IPS DF 6.9 (cell line): ENCODE data around the gene ARL17B.
"Not testable (repeated sequence)": the region's sequence is repeated elsewhere in the genome, so short reads cannot be mapped to it uniquely, and the experiment has no call there.

Experiments used
- DNase-seq: peaks from one replicate; pipeline ENCODE4 v3.0.0-alpha.2; 2013; ENCODE audit warnings: low read depth, low spot score
- H3K27ac ChIP-seq: one replicate; pipeline ENCODE4 v1.5.1; 2013; ENCODE audit warnings: low read length, control low read depth
- H3K27me3 ChIP-seq: 2 replicates; pipeline ENCODE4 v1.6.1; 2013; ENCODE audit warnings: mild to moderate bottlenecking, low read length; ENCODE audit not compliant: control insufficient read depth, insufficient read depth
- H3K36me3 ChIP-seq: 2 replicates; pipeline ENCODE4 v1.6.1; 2013; ENCODE audit warnings: low read length; ENCODE audit not compliant: control insufficient read depth, insufficient read depth
- H3K4me1 ChIP-seq: 2 replicates; pipeline ENCODE4 v1.6.1; 2013; ENCODE audit warnings: low read length; ENCODE audit not compliant: control insufficient read depth, insufficient read depth
- H3K4me3 ChIP-seq: 2 replicates; pipeline ENCODE4 v1.5.1; 2013; ENCODE audit warnings: mild to moderate bottlenecking, low read length
- H3K9me3 ChIP-seq: 2 replicates; pipeline ENCODE4 v1.6.1; 2013; ENCODE audit warnings: low read length, inconsistent platforms; ENCODE audit not compliant: control insufficient read depth, insufficient read depth
- WGBS: extraction: QIAGEN DNeasy Blood & Tissue Kit; methylation state at CpG from one replicate; pipeline ENCODE4 v1.1.7; 2013; ENCODE audit warnings: mixed read lengths, missing lambda C conversion rate; ENCODE audit not compliant: insufficient read length, insufficient coverage; 5-methylcytosine and 5-hydroxymethylcytosine counted together

Gene ARL17B

GRCh38 chr17:46290906-46291546 is 70.5 kb downstream of the ARL17B start:
- H3K27me3 ChIP-seq, DNase-seq, H3K4me3 ChIP-seq, H3K27ac ChIP-seq, H3K4me1 ChIP-seq, H3K9me3 ChIP-seq, H3K36me3 ChIP-seq: not testable (repeated sequence)
- WGBS, result no CpG with 5 or more reads among the region's 4 CpGs

- H3K4me1 ChIP-seq, H3K27me3 ChIP-seq, DNase-seq, H3K36me3 ChIP-seq, H3K4me3 ChIP-seq, H3K27ac ChIP-seq, H3K9me3 ChIP-seq: not testable (repeated sequence)
- WGBS, result no CpG with 5 or more reads among the region's 7 CpGs
These were observed 74.0 kb downstream of the ARL17B start for GRCh38 chr17:46287587-46287986.

GRCh38 chr17:46286764-46287221 is 74.8 kb downstream of the ARL17B start:
- no CpG with 5 or more reads among the region's 3 CpGs for WGBS
- H3K36me3 ChIP-seq, H3K27me3 ChIP-seq, H3K27ac ChIP-seq, H3K9me3 ChIP-seq, H3K4me3 ChIP-seq, H3K4me1 ChIP-seq: not testable (repeated sequence)
- peak; percentile 58 for DNase-seq

- not testable (repeated sequence) for H3K4me1 ChIP-seq, H3K27ac ChIP-seq, DNase-seq, H3K36me3 ChIP-seq, H3K4me3 ChIP-seq, H3K9me3 ChIP-seq, H3K27me3 ChIP-seq
- WGBS, result no CpG with 5 or more reads among the region's 2 CpGs
These were observed 76.1 kb downstream of the ARL17B start for GRCh38 chr17:46285500-46285899.

DNA sequence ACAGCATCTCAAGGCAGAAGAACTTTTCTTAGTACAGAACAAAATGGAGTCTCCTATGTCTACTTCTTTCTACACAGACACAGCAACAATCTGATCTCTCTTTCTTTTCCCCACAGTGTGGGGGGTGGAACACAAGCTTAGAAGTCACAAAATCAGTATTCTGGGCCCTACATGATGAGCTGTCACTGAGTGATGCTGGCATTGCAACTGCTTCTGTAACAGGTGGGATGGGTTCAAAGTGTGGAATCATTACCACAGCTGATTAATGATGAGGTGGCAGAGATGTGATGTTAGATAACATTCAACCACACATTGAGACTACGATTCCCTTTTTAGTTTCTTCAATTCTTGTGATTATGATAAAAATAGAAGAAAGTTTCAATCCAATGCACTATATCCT is 77.1 kb downstream of the ARL17B start:
- not testable (repeated sequence) for H3K4me1 ChIP-seq, H3K27ac ChIP-seq, H3K27me3 ChIP-seq, H3K36me3 ChIP-seq, DNase-seq, H3K9me3 ChIP-seq, H3K4me3 ChIP-seq
- WGBS, result no CpG with 5 or more reads among the region's 1 CpG

GRCh38 chr17:46282635-46283034 is 78.9 kb downstream of the ARL17B start:
- H3K27me3 ChIP-seq, DNase-seq, H3K27ac ChIP-seq, H3K4me1 ChIP-seq, H3K9me3 ChIP-seq, H3K36me3 ChIP-seq, H3K4me3 ChIP-seq: not testable (repeated sequence)
- WGBS, result no CpG with 5 or more reads among the region's 12 CpGs

DNA sequence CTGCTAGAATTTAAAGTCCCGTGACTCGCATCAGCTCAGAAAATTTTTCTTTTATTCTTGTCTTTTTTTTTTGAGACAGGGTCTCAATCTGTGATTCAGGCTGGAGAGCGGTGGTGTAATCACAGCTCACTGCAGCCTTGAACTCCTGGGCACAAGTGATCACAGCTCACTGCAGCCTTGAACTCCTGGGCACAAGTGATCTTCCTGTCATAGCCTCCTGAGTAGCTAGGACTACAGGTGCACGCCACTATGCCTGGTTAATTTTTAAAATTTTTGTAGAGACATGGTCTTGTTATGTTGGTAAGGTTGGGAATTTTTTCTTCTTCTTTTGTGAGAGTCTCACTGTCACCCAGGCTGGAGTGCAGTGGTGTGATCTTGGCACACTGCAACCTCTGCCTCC is 80.2 kb downstream of the ARL17B start:
- H3K27me3 ChIP-seq, H3K4me3 ChIP-seq, H3K36me3 ChIP-seq, H3K4me1 ChIP-seq, DNase-seq, H3K27ac ChIP-seq, H3K9me3 ChIP-seq: not testable (repeated sequence)
- no CpG with 5 or more reads among the region's 4 CpGs for WGBS

- H3K4me1 ChIP-seq, H3K27ac ChIP-seq, DNase-seq, H3K36me3 ChIP-seq, H3K27me3 ChIP-seq, H3K4me3 ChIP-seq, H3K9me3 ChIP-seq: not testable (repeated sequence)
- no CpG with 5 or more reads among the region's 3 CpGs for WGBS
These were observed 84.7 kb downstream of the ARL17B start for GRCh38 chr17:46276728-46277479.

DNA sequence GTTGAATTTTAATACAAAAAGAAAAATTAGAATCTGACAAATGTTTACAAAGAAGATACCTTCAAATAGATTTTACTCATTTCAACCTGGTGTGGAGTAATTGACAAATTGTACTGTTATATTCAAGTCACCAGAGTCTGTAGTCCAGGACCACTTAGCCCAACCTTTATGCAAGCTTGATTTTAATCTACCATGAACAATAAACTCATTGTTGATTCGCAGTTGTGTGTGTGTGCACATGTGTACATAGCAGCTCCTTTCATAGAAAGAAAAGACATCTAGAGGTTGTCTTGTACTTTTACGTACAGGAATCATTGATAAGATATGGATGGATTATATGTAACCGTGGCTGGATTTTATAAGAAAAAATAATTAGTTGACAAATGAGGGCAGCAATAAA is 87.3 kb downstream of the ARL17B start:
- no peaks in the 10 kb centered on the region for H3K36me3 ChIP-seq
- no peak for DNase-seq
- H3K4me1 ChIP-seq, result no peaks in the 10 kb centered on the region
- H3K27me3 ChIP-seq, result no peaks in the 10 kb centered on the region
- H3K4me3 ChIP-seq, result no peak overlapping the region
- no CpG with 5 or more reads among the region's 3 CpGs for WGBS
- H3K27ac ChIP-seq, result no peak overlapping the region
- H3K9me3 ChIP-seq, result no peaks in the 10 kb centered on the region

DNA sequence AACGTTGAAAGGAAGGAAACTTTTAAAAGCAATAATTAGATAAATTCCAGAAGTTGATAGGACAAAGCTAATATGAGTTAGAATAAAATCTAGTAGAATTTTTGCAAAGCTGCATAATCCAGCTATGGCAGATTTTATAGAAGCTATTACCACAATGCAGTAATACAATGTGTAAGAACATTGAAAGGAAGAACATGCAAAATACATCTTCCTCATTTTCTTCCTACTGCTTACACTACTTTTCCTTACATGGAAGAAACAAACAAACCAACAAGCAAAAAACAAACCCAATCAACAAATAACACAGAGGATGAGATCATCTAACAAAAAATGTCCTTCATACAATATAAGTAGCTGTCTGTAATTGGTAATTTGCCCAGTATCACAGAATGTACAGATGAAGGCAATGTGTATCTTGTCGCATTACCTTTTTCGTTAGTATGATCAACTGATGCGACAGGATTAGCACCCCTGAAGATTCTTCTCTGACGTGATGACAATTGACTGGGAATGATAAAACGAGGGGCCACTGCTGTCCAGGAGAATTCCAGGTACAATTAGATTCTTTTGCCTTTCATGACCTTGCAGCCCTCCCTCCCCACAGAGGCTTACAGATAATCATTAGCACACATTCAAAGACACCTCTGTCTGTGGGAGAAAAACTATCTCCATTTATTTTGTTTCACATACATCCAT is 87.9 kb downstream of the ARL17B start:
- Histone ChIP-seq H3K9me3 (no peaks in the 10 kb centered on the region), H3K4me3 (no peak overlapping the region), H3K4me1 (no peaks in the 10 kb centered on the region), H3K36me3 (no peaks in the 10 kb centered on the region), H3K27ac (no peak overlapping the region), H3K27me3 (no peaks in the 10 kb centered on the region)
- DNase-seq, result no peak
- WGBS, result no CpG with 5 or more reads among the region's 6 CpGs
